K562 (cell line): ENCODE data around the gene PRR19. TPM values are rescaled to one million over a fixed set of nuclear protein-coding genes. Genes with fewer than 3 reads are reported as not detected.
A peak's percentile ranks its signal among the peaks of the same experiment; 100 is the strongest.

Experiments used
- ARID4B ChIP-seq: sonication (generic); formaldehyde crosslinking; IDR thresholded peaks from 2 replicates; pipeline ENCODE4 v1.8.0; 2022; ENCODE audit warnings: mild to moderate bottlenecking, missing genetic modification reagents
- ATF7 ChIP-seq: fragments of 450-650 bp; IDR thresholded peaks from 2 replicates; pipeline ENCODE4 v1.7.1; 2014; ENCODE audit warnings: mild to moderate bottlenecking, moderate library complexity
- CBX1 ChIP-seq: sonication (generic); IDR thresholded peaks from 2 replicates; pipeline ENCODE4 v1.6.1; 2016; ENCODE audit warnings: antibody characterized with exemption, low read depth, mild to moderate bottlenecking
- FOXK1 ChIP-seq: sonication (generic); formaldehyde crosslinking; IDR thresholded peaks from 2 replicates; pipeline ENCODE4 v1.8.0; 2022; ENCODE audit warnings: missing genetic modification reagents, mild to moderate bottlenecking, borderline replicate concordance
- MLX ChIP-seq, 2 experiments: fragments of 450-650 bp in 1 of 2; sonication (generic) in 1 of 2; formaldehyde crosslinking; conservative IDR thresholded peaks; 2 replicates each; pipeline versions ENCODE4 v1.4.0 to v1.8.1; 2020 to 2022; ENCODE audit warnings: mild to moderate bottlenecking in 1 of 2, missing genetic modification reagents in 1 of 2
- MTA1 ChIP-seq: fragments of 450-650 bp; IDR thresholded peaks from 2 replicates; pipeline ENCODE4 v1.6.1; 2017; ENCODE audit warnings: borderline replicate concordance
- POLR2G ChIP-seq: fragments of 200-400 bp; formaldehyde crosslinking; IDR thresholded peaks from 2 replicates; pipeline ENCODE4 v1.6.1; 2017; ENCODE audit warnings: low read depth, mild to moderate bottlenecking, antibody characterized with exemption, low read length, moderate library complexity
- SPI1 ChIP-seq: IDR thresholded peaks from 2 replicates; pipeline ENCODE4 v1.6.1; 2011; ENCODE audit warnings: low read depth, low read length, control low read depth, borderline replicate concordance
- TAF1 ChIP-seq: IDR thresholded peaks from 2 replicates; pipeline ENCODE4 v1.6.1; 2011; ENCODE audit warnings: mild to moderate bottlenecking, low read length, moderate library complexity; ENCODE audit not compliant: insufficient read depth, control insufficient read depth, severe bottlenecking; ENCODE audit errors: extremely low read depth
- TSHZ1 ChIP-seq: fragments of 250-450 bp; sonication (Bioruptor Pico); IDR thresholded peaks from 2 replicates; pipeline ENCODE4 v1.4.0; 2020; ENCODE audit warnings: mild to moderate bottlenecking, moderate library complexity
- ZBED1 ChIP-seq: IDR thresholded peaks from 2 replicates; pipeline ENCODE4 v1.6.1; 2014
- ZNF384 ChIP-seq: IDR thresholded peaks from 2 replicates; pipeline ENCODE4 v1.6.1; 2012; ENCODE audit warnings: low read depth, low read length, improper control_type of control experiment
- polyA plus RNA-seq, 8 experiments: library from polyadenylated mRNA; depleted of rRNA in 4 of 8; stranded (reverse) in 5 of 8; unstranded in 3 of 8; fragments of >200 nt; fragmentation: Nextera tagmentation in 2 of 8; fragmentation: Illumina TruSeq in 1 of 8; extraction: Ambion mirVana in 2 of 8; extraction: Trizol in 1 of 8; gene quantifications; 2 replicates each; pipeline versions ENCODE4 v1.2.1 to v1.2.3, GENCODE V29; 2011 to 2014; ENCODE audit warnings: inconsistent platforms in 1 of 8, missing spikeins in 1 of 8
- total RNA-seq, 7 experiments: library from RNA; depleted of rRNA in 6 of 7; stranded (reverse); fragments of >200 nt in 6 of 7; fragmentation: Illumina TruSeq in 2 of 7; extraction: Trizol in 2 of 7; gene quantifications; 2 replicates each; pipeline versions ENCODE4 v1.2.1 to v1.2.3, GENCODE V29; 2011 to 2021; ENCODE audit warnings: low replicate concordance in 1 of 7
- TF ChIP-seq, protein P1 (sequence below): sonication (generic); formaldehyde crosslinking; IDR thresholded peaks from 2 replicates; pipeline ENCODE4 v1.8.0; 2023; ENCODE audit warnings: mild to moderate bottlenecking, missing genetic modification reagents

Gene PRR19
- total and polyA plus RNA-seq, 9 of the 15 experiments (the other 6 are each of a cell fraction or from before 2014, with no cell fraction given) = 0.10 to 1.6 (median 0.54) TPM

DNA sequence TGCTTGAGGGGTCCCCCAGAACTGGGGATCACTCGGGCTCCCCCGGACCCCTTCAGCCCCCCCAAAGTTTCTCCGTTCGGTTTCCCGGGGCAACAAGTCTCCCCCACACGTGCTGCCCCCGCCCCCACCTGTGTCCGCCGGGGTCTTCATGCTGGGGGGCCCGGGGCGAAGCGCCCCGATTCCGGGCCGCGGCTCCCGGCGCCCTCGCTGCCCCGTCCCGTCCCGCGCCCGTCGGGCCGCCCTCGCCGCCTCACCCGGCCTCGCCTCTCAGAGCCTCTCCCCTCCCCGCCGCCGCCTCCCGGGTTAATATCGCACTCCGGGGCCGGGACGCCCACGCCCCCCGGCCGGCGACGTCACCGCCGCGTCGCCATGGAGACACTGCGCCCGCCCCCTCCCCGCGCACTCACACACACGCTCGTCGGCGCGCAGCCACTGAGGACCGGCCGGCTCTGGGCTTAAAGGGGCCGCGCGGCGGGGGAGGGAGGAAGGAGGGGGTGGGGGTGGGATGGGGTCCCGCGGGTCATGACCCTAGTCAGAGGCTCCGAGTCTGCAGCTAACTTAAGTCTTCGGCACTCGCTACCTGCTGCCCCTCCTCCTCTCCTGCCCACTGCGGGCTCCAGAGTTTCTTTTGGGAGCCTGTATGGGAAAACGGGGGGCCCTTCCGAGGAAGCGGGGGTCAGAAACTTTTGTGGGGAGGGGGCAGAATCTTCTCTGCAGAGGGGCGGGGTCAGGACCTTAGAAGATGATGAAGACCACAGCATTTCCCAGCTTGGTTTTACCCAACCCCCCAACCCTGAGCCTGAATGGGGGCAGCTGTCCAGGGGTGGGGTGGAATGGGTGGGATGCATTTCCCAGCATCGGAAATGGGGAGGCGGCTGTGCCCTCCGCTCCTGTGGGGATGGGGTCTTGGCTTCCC is 46.8 kb upstream of the PRR19 start, which contains the start of gene ERF (continued):
- TF ChIP-seq POLR2G (peak; percentile 94), CBX1 (no peak; the same call in 1 of the 2 replicates), MTA1 (no peak), ZNF384 (no peak), ATF7 (peak; percentile 85), SPI1 (no peak), MLX (CRISPR knock-in tag; conservative IDR thresholded peaks at IDR 0.05) (0 out of 4 replicates have a peak, but pooled peaks of 1 of the 2 experiments have one; percentile 5), TAF1 (peak; percentile 89), TSHZ1 (CRISPR knock-in tag) (no peak), ZBED1 (peak; percentile 69; the same call in 1 of the 2 replicates), FOXK1 (0 out of 2 replicates have a peak, but pooled peaks have one; percentile 23), ARID4B (CRISPR knock-in tag) (0 out of 2 replicates have a peak, but pooled peaks have one; percentile 39)
- TF ChIP-seq, protein P1, sequence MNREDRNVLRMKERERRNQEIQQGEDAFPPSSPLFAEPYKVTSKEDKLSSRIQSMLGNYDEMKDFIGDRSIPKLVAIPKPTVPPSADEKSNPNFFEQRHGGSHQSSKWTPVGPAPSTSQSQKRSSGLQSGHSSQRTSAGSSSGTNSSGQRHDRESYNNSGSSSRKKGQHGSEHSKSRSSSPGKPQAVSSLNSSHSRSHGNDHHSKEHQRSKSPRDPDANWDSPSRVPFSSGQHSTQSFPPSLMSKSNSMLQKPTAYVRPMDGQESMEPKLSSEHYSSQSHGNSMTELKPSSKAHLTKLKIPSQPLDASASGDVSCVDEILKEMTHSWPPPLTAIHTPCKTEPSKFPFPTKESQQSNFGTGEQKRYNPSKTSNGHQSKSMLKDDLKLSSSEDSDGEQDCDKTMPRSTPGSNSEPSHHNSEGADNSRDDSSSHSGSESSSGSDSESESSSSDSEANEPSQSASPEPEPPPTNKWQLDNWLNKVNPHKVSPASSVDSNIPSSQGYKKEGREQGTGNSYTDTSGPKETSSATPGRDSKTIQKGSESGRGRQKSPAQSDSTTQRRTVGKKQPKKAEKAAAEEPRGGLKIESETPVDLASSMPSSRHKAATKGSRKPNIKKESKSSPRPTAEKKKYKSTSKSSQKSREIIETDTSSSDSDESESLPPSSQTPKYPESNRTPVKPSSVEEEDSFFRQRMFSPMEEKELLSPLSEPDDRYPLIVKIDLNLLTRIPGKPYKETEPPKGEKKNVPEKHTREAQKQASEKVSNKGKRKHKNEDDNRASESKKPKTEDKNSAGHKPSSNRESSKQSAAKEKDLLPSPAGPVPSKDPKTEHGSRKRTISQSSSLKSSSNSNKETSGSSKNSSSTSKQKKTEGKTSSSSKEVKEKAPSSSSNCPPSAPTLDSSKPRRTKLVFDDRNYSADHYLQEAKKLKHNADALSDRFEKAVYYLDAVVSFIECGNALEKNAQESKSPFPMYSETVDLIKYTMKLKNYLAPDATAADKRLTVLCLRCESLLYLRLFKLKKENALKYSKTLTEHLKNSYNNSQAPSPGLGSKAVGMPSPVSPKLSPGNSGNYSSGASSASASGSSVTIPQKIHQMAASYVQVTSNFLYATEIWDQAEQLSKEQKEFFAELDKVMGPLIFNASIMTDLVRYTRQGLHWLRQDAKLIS (CRISPR knock-in tag) = 0 out of 2 replicates have a peak, but pooled peaks have one; percentile 34
